CD14-positive monocyte (primary cell): ENCODE measurements around the gene ZBED2. TPM values are rescaled to one million over a fixed set of nuclear protein-coding genes. Genes with fewer than 3 reads are reported as not detected.

ENCODE experiments used
- DNase-seq, 3 donors: peaks; one replicate each; pipeline ENCODE4 v3.0.0-alpha.2; 2011 to 2022
- H2AFZ ChIP-seq: 2 replicates; pipeline ENCODE4 v1.6.0; 2012; ENCODE audit warnings: mild to moderate bottlenecking, low read depth, low read length, inconsistent platforms; ENCODE audit not compliant: insufficient read depth, poor library complexity, severe bottlenecking
- H3K27ac ChIP-seq, 2 donors: 1 replicate in 1 of 2; 2 replicates in 1 of 2; pipeline ENCODE4 v1.5.1; 2012 to 2013; ENCODE audit warnings: low read length in 2 of 2, control low read depth in 1 of 2, inconsistent platforms in 1 of 2, low read depth in 1 of 2, mild to moderate bottlenecking in 1 of 2
- H3K27me3 ChIP-seq, 2 donors: one replicate each; pipeline versions ENCODE4 v1.6.0 to v1.6.1; 2011 to 2013; ENCODE audit warnings: low read length in 2 of 2; ENCODE audit not compliant: control insufficient read depth in 2 of 2, insufficient read depth in 2 of 2
- H3K36me3 ChIP-seq, 2 donors: replicated peaks in 1 of 2; 1 replicate in 1 of 2; 2 replicates in 1 of 2; pipeline versions ENCODE4 v1.5.1 to v1.6.1; 2012 to 2013; ENCODE audit warnings: low read length in 2 of 2, control low read depth in 1 of 2, inconsistent platforms in 1 of 2, mild to moderate bottlenecking in 1 of 2; ENCODE audit not compliant: insufficient read depth in 2 of 2, control insufficient read depth in 1 of 2
- H3K4me1 ChIP-seq, 2 donors: 1 replicate in 1 of 2; 2 replicates in 1 of 2; pipeline versions ENCODE4 v1.5.1 to v1.6.1; 2012 to 2013; ENCODE audit warnings: low read length in 2 of 2, control low read depth in 1 of 2, inconsistent platforms in 1 of 2, mild to moderate bottlenecking in 1 of 2, moderate library complexity in 1 of 2; ENCODE audit not compliant: insufficient read depth in 2 of 2, control insufficient read depth in 1 of 2
- H3K4me2 ChIP-seq: replicated peaks from 2 replicates; pipeline ENCODE3; 2012; ENCODE audit warnings: low read length, moderate library complexity, mild to moderate bottlenecking; ENCODE audit not compliant: poor library complexity, severe bottlenecking; ENCODE audit errors: extremely low read depth
- H3K4me3 ChIP-seq, 3 experiments: fragments of 200-600 bp in 1 of 3; sonication (generic) in 1 of 3; replicated peaks in 1 of 3; 1 replicate in 2 of 3; 2 replicates in 1 of 3; pipeline ENCODE4 v1.5.1; 2011 to 2013; ENCODE audit warnings: low read length in 3 of 3, mild to moderate bottlenecking in 3 of 3, control low read depth in 2 of 3, low read depth in 2 of 3, inconsistent platforms in 1 of 3, moderate library complexity in 1 of 3
- H3K79me2 ChIP-seq: 2 replicates; pipeline ENCODE4 v1.6.0; 2012; ENCODE audit warnings: mild to moderate bottlenecking, control low read depth, inconsistent platforms, low read length, moderate library complexity; ENCODE audit not compliant: insufficient read depth
- H3K9ac ChIP-seq: 2 replicates; pipeline ENCODE4 v1.6.0; 2017; ENCODE audit warnings: low read length, mild to moderate bottlenecking; ENCODE audit not compliant: insufficient read depth, poor library complexity, severe bottlenecking
- H3K9me3 ChIP-seq, 2 donors: replicated peaks in 1 of 2; 1 replicate in 1 of 2; 2 replicates in 1 of 2; pipeline versions ENCODE4 v1.5.1 to v1.6.1; 2012 to 2013; ENCODE audit warnings: low read length in 2 of 2, control low read depth in 1 of 2; ENCODE audit not compliant: control insufficient read depth in 1 of 2, insufficient read depth in 1 of 2
- H4K20me1 ChIP-seq: 2 replicates; pipeline ENCODE4 v1.6.0; 2012; ENCODE audit warnings: mild to moderate bottlenecking, low read length, control low read depth, moderate library complexity; ENCODE audit not compliant: insufficient read depth
- H3K27ac Mint-ChIP-seq, 7 donors: one replicate each; pipeline ENCODE4 v1.8.0; 2020; ENCODE audit warnings: mild to moderate bottlenecking in 7 of 7, mixed read lengths in 7 of 7, moderate library complexity in 6 of 7, inconsistent platforms in 2 of 7
- H3K27me3 Mint-ChIP-seq, 3 donors: one replicate each; pipeline ENCODE4 v1.8.0; 2021 to 2022; ENCODE audit warnings: low read depth in 3 of 3, mild to moderate bottlenecking in 3 of 3, mixed read lengths in 3 of 3, moderate library complexity in 3 of 3, inconsistent platforms in 1 of 3
- H3K36me3 Mint-ChIP-seq, 2 donors: one replicate each; pipeline ENCODE4 v1.8.0; 2020; ENCODE audit warnings: mixed read lengths in 2 of 2, inconsistent platforms in 1 of 2, mild to moderate bottlenecking in 1 of 2
- H3K4me1 Mint-ChIP-seq: one replicate; pipeline ENCODE4 v1.8.0; 2020; ENCODE audit warnings: mild to moderate bottlenecking, mixed read lengths
- H3K4me3 Mint-ChIP-seq, 2 donors: one replicate each; pipeline ENCODE4 v1.8.0; 2020; ENCODE audit warnings: mild to moderate bottlenecking in 2 of 2, mixed read lengths in 2 of 2, moderate library complexity in 1 of 2
- H3K9me3 Mint-ChIP-seq, 7 donors: one replicate each; pipeline ENCODE4 v1.8.0; 2020 to 2022; ENCODE audit warnings: mixed read lengths in 7 of 7, mild to moderate bottlenecking in 6 of 7, moderate library complexity in 6 of 7, inconsistent platforms in 2 of 7
- WGBS: methylation state at CpG from one replicate; pipeline ENCODE4 v1.1.5; 2013; ENCODE audit warnings: missing lambda C conversion rate; ENCODE audit not compliant: insufficient coverage; 5-methylcytosine and 5-hydroxymethylcytosine counted together
- intact Hi-C, 2 donors: fragments of 100-400 bp; cut with micrococcal nuclease; formaldehyde crosslinking; loops; one replicate each; pipeline versions ENCODE4 v1.15.0 to v1.15.1; 2023
- polyA plus RNA-seq, 3 donors: library from polyadenylated mRNA; depleted of rRNA in 1 of 3; unstranded in 2 of 3; stranded (reverse) in 1 of 3; fragments of 300-500 nt in 2 of 3; fragments of >200 nt in 1 of 3; fragmentation: Illumina TruSeq in 2 of 3; gene quantifications; 1 replicate in 2 of 3; 2 replicates in 1 of 3; pipeline ENCODE4 v1.2.3, GENCODE V29; 2012 to 2021
- TF ChIP-seq, protein P1 (sequence below): fragments of 200-600 bp; IDR thresholded peaks from one replicate; pipeline ENCODE4 v1.8.0; 2022; ENCODE audit warnings: antibody characterized with exemption, mild to moderate bottlenecking

The ZBED2 gene
- polyA plus RNA-seq, 3 donors: not detected

DNA sequence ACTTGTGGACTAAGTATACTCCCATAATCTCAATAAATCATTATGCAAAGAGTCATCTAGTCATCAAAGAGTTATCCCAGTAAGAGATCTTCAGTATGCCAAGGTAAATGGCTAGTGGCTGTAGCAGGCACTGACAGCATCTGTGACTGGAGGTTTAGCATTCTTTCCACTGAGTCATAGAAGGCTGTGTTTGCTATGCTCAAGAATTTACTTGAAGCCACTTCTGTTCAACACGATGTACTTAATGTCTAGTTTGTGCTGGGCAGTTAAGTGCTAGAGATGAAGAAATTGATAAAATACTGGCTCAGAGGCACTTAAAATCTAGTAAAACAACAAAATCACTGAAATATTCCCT, 13.0 kb downstream of the ZBED2 start:
- H3K9ac ChIP-seq: no peak overlapping the region
- peaks cover 0 to 2% of the 10 kb centered on the region in 2 donors for H3K9me3 ChIP-seq
- H3K79me2 ChIP-seq: no peaks in the 10 kb centered on the region
- H4K20me1 ChIP-seq: no peaks in the 10 kb centered on the region
- H3K27ac ChIP-seq: no peak overlapping the region
- intact Hi-C loops: no loop called here
- peaks cover 8% of the 10 kb centered on the region for H3K4me1 Mint-ChIP-seq
- H3K36me3 Mint-ChIP-seq: no peaks in the 10 kb centered on the region
- no CpG with 5 or more reads among the region's 1 CpG for WGBS
- H3K27me3 ChIP-seq: no peaks in the 10 kb centered on the region
- no peak overlapping the region for H3K4me3 ChIP-seq
- no peak for DNase-seq
- H3K27ac Mint-ChIP-seq: no peak overlapping the region
- H3K4me2 ChIP-seq: no peak overlapping the region
- peaks cover 0 to 3% (median 0%) of the 10 kb centered on the region in 7 donors for H3K9me3 Mint-ChIP-seq
- H3K36me3 ChIP-seq: no peaks in the 10 kb centered on the region
- TF ChIP-seq, protein P1, sequence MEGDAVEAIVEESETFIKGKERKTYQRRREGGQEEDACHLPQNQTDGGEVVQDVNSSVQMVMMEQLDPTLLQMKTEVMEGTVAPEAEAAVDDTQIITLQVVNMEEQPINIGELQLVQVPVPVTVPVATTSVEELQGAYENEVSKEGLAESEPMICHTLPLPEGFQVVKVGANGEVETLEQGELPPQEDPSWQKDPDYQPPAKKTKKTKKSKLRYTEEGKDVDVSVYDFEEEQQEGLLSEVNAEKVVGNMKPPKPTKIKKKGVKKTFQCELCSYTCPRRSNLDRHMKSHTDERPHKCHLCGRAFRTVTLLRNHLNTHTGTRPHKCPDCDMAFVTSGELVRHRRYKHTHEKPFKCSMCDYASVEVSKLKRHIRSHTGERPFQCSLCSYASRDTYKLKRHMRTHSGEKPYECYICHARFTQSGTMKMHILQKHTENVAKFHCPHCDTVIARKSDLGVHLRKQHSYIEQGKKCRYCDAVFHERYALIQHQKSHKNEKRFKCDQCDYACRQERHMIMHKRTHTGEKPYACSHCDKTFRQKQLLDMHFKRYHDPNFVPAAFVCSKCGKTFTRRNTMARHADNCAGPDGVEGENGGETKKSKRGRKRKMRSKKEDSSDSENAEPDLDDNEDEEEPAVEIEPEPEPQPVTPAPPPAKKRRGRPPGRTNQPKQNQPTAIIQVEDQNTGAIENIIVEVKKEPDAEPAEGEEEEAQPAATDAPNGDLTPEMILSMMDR: no peak
- no peak overlapping the region for H2AFZ ChIP-seq
- no peak overlapping the region for H3K4me3 Mint-ChIP-seq
- no peaks in the 10 kb centered on the region for H3K27me3 Mint-ChIP-seq
- no peaks in the 10 kb centered on the region for H3K4me1 ChIP-seq

DNA sequence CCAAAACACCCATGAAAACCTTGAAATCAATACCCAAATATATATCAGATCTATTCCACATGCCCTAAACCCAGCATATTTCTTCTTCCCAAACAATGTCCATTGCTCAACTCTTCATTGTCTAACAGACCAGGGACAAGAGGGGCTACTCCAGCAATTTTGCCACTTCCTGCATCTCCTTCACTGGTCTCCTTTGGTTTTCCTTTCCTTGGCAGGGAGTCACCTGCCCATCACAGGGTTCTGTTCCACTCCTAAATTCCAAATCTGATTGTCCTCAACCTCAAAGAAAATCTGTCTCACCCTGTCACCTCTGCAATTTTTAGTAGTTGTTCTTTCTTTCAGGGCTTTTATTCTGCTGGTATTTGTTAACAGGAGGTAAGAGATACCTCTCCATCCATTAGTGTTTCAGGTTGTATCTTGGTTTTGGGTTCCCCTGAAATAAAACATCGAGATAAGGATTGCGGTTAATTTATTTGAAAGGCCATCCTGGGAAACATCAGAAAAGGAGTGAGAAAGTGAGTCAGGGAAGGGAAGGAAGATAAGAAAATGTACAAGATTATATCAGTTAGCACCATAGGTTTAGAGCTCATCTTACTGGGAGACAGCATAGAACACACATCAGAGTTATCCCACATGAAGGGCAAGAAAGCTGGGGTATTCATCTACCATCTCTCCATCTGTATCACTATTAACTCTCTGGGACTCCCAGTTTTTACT, 13.6 kb downstream of the ZBED2 start:
- Histone ChIP-seq H3K4me3 (no peak overlapping the region), H3K9ac (no peak overlapping the region), H3K4me1 (no peaks in the 10 kb centered on the region), H3K9me3 (peaks cover 0 to 2% of the 10 kb centered on the region in 2 donors), H3K79me2 (no peaks in the 10 kb centered on the region), H3K27ac (no peak overlapping the region), H3K36me3 (no peaks in the 10 kb centered on the region), H2AFZ (no peak overlapping the region), H3K27me3 (no peaks in the 10 kb centered on the region), H3K4me2 (no peak overlapping the region), H4K20me1 (no peaks in the 10 kb centered on the region)
- DNase-seq: no peak
- H3K36me3 Mint-ChIP-seq: no peaks in the 10 kb centered on the region
- H3K4me1 Mint-ChIP-seq: peaks cover 8% of the 10 kb centered on the region
- no CpG with 5 or more reads among the region's 2 CpGs for WGBS
- no peak overlapping the region for H3K4me3 Mint-ChIP-seq
- H3K9me3 Mint-ChIP-seq: peaks cover 0 to 2% (median 0%) of the 10 kb centered on the region in 7 donors
- no peak overlapping the region for H3K27ac Mint-ChIP-seq
- intact Hi-C loops: no loop called here
- H3K27me3 Mint-ChIP-seq: no peaks in the 10 kb centered on the region
- TF ChIP-seq, protein P1: no peak
